LNCaP clone FGC (cell line): Measurements from ENCODE around the gene KIAA1191.

Experiments used
- DNase-seq: peaks from one replicate; pipeline ENCODE4 v3.0.0-alpha.2; 2011; ENCODE audit warnings: low read depth
- H3K4me3 ChIP-seq: 2 replicates; pipeline ENCODE4 v1.5.1; 2011; ENCODE audit warnings: mild to moderate bottlenecking, low read depth, low read length, control low read depth
- TF ChIP-seq, protein P1 (sequence below): IDR thresholded peaks from 2 replicates; pipeline ENCODE4 v1.5.1; 2012; ENCODE audit warnings: mild to moderate bottlenecking; ENCODE audit not compliant: control insufficient read depth, insufficient read depth; ENCODE audit errors: extremely low read depth

The KIAA1191 gene

GRCh38 chr5:176383961-176384360 is 22.4 kb upstream of the KIAA1191 start:
- no peak for DNase-seq
- H3K4me3 ChIP-seq = no peak overlapping the region
- TF ChIP-seq, protein P1, sequence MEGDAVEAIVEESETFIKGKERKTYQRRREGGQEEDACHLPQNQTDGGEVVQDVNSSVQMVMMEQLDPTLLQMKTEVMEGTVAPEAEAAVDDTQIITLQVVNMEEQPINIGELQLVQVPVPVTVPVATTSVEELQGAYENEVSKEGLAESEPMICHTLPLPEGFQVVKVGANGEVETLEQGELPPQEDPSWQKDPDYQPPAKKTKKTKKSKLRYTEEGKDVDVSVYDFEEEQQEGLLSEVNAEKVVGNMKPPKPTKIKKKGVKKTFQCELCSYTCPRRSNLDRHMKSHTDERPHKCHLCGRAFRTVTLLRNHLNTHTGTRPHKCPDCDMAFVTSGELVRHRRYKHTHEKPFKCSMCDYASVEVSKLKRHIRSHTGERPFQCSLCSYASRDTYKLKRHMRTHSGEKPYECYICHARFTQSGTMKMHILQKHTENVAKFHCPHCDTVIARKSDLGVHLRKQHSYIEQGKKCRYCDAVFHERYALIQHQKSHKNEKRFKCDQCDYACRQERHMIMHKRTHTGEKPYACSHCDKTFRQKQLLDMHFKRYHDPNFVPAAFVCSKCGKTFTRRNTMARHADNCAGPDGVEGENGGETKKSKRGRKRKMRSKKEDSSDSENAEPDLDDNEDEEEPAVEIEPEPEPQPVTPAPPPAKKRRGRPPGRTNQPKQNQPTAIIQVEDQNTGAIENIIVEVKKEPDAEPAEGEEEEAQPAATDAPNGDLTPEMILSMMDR = no peak

- no peak overlapping the region for H3K4me3 ChIP-seq
- DNase-seq = no peak
- TF ChIP-seq, protein P1 = no peak
Measured at GRCh38 chr5:176383248-176383905, 21.8 kb upstream of the KIAA1191 start.

GRCh38 chr5:176382721-176383120 is 21.2 kb upstream of the KIAA1191 start:
- no peak for DNase-seq
- TF ChIP-seq, protein P1 = no peak
- H3K4me3 ChIP-seq = no peak overlapping the region

GRCh38 chr5:176381979-176382378 is 20.4 kb upstream of the KIAA1191 start:
- no peak overlapping the region for H3K4me3 ChIP-seq

GRCh38 chr5:176381423-176381822 is 19.9 kb upstream of the KIAA1191 start:
- TF ChIP-seq, protein P1 = no peak

More at GRCh38 chr5:176381979-176382378, 20.4 kb upstream of the KIAA1191 start:
- no peak for DNase-seq
- TF ChIP-seq, protein P1 = no peak

GRCh38 chr5:176379881-176380280 is 18.3 kb upstream of the KIAA1191 start:
- DNase-seq = no peak
- no peak overlapping the region for H3K4me3 ChIP-seq
- TF ChIP-seq, protein P1 = no peak

More at GRCh38 chr5:176381423-176381822, 19.9 kb upstream of the KIAA1191 start:
- no peak overlapping the region for H3K4me3 ChIP-seq
- no peak for DNase-seq
